CD8-positive, alpha-beta memory T cell (primary cell): ENCODE data around the gene RNU6-1. TPM values are rescaled to one million over a fixed set of nuclear protein-coding genes. Genes with fewer than 3 reads are reported as not detected.

Experiments
- CTCF ChIA-PET: fragments of 350-600 bp; sonication (Branson Sonifier 250); formaldehyde crosslinking; loops from one replicate; lab custom pipeline; 2021; ENCODE audit warnings: antibody characterized with exemption; lab: Charles Lee
- POLR2A ChIA-PET: fragments of 350-600 bp; sonication (Branson Sonifier 250); formaldehyde crosslinking; loops from one replicate; lab custom pipeline; 2021; ENCODE audit warnings: antibody characterized with exemption; lab: Charles Lee
- DNase-seq, 5 donors: peaks; one replicate each; pipeline versions ENCODE4 v3.0.0 to v3.0.0-alpha.2; 2020 to 2022; ENCODE audit warnings: mixed read lengths in 1 of 5
- H3K27ac ChIP-seq: one replicate; pipeline ENCODE4 v1.7.0; 2013; ENCODE audit warnings: low read depth, mild to moderate bottlenecking, low read length, moderate library complexity
- H3K27me3 ChIP-seq: 2 replicates; pipeline ENCODE4 v1.7.0; 2013; ENCODE audit warnings: low read length, mild to moderate bottlenecking; ENCODE audit not compliant: insufficient read depth, poor library complexity, severe bottlenecking
- H3K36me3 ChIP-seq: 2 replicates; pipeline ENCODE4 v1.7.0; 2013; ENCODE audit warnings: mild to moderate bottlenecking, low read length, moderate library complexity; ENCODE audit not compliant: insufficient read depth
- H3K4me1 ChIP-seq: 2 replicates; pipeline ENCODE4 v1.7.0; 2013; ENCODE audit warnings: mild to moderate bottlenecking, low read length, moderate library complexity; ENCODE audit not compliant: insufficient read depth
- H3K4me3 ChIP-seq: 2 replicates; pipeline ENCODE4 v1.7.0; 2013; ENCODE audit warnings: mild to moderate bottlenecking, low read length
- H3K9me3 ChIP-seq: 2 replicates; pipeline ENCODE4 v1.7.0; 2013; ENCODE audit warnings: mild to moderate bottlenecking, low read length
- H3K27ac Mint-ChIP-seq, 8 donors: one replicate each; pipeline ENCODE4 v1.8.0; 2020 to 2021; ENCODE audit warnings: mixed read lengths in 8 of 8, mild to moderate bottlenecking in 6 of 8, inconsistent platforms in 3 of 8, moderate library complexity in 3 of 8
- H3K27me3 Mint-ChIP-seq, 2 donors: one replicate each; pipeline ENCODE4 v1.8.0; 2020 to 2021; ENCODE audit warnings: mixed read lengths in 2 of 2, mild to moderate bottlenecking in 1 of 2, moderate library complexity in 1 of 2
- H3K36me3 Mint-ChIP-seq, 3 donors: one replicate each; pipeline ENCODE4 v1.8.0; 2020 to 2021; ENCODE audit warnings: mixed read lengths in 3 of 3, inconsistent platforms in 1 of 3, mild to moderate bottlenecking in 1 of 3
- H3K4me1 Mint-ChIP-seq, 3 donors: one replicate each; pipeline ENCODE4 v1.8.0; 2020 to 2021; ENCODE audit warnings: mixed read lengths in 3 of 3, inconsistent platforms in 1 of 3, mild to moderate bottlenecking in 1 of 3
- H3K4me3 Mint-ChIP-seq, 7 donors: one replicate each; pipeline ENCODE4 v1.8.0; 2020 to 2021; ENCODE audit warnings: mixed read lengths in 7 of 7, mild to moderate bottlenecking in 6 of 7, moderate library complexity in 4 of 7, inconsistent platforms in 2 of 7
- H3K9me3 Mint-ChIP-seq, 5 donors: one replicate each; pipeline ENCODE4 v1.8.0; 2020 to 2022; ENCODE audit warnings: mixed read lengths in 5 of 5, mild to moderate bottlenecking in 3 of 5, moderate library complexity in 2 of 5, inconsistent platforms in 1 of 5
- polyA plus RNA-seq: library from polyadenylated mRNA; unstranded; fragments of 300-500 nt; fragmentation: Illumina TruSeq; gene quantifications from one replicate; pipeline ENCODE4 v1.2.3, GENCODE V29; 2021
- total RNA-seq, 2 experiments: library from RNA; stranded (reverse); gene quantifications; one replicate each; pipeline ENCODE4 v1.2.3, GENCODE V29; 2021

RNU6-1 gene
- total and polyA plus RNA-seq, 3 experiments from 2014 or later: not detected

GRCh38 chr15:67854358-67854757 is 14.5 kb upstream of the RNU6-1 start:
- ChIA-PET CTCF (no interaction called here), POLR2A (interaction anchor here (1.3 kb wide), 1 partner anchor 13 kb away, joined by 3 read pairs; no protein-coding TSS in a partner anchor)
- Mint-ChIP-seq H3K27me3 (peaks cover 14 to 16% of the 10 kb centered on the region in 2 donors), H3K9me3 (no peaks in the 10 kb centered on the region), H3K4me1 (no peaks in the 10 kb centered on the region), H3K4me3 (no peak overlapping the region), H3K27ac (no peak overlapping the region), H3K36me3 (peaks cover 0 to 5% (median 0%) of the 10 kb centered on the region in 3 donors)
- DNase-seq: no peak
- H3K27ac ChIP-seq: no peak overlapping the region
- H3K9me3 ChIP-seq: no peaks in the 10 kb centered on the region
- no peaks in the 10 kb centered on the region for H3K36me3 ChIP-seq
- no peaks in the 10 kb centered on the region for H3K4me1 ChIP-seq
- H3K4me3 ChIP-seq: no peak overlapping the region
- H3K27me3 ChIP-seq: no peaks in the 10 kb centered on the region

GRCh38 chr15:67853454-67853853 is 13.6 kb upstream of the RNU6-1 start:
- peaks cover 14 to 23% of the 10 kb centered on the region in 2 donors for H3K27me3 Mint-ChIP-seq
- H3K4me3 Mint-ChIP-seq: no peak overlapping the region
- H3K27ac Mint-ChIP-seq: no peak overlapping the region
- H3K27ac ChIP-seq: no peak overlapping the region
- no peaks in the 10 kb centered on the region for H3K4me1 ChIP-seq
- ChIA-PET POLR2A (no interaction called here), CTCF (no interaction called here)
- no peaks in the 10 kb centered on the region for H3K36me3 ChIP-seq
- no peak overlapping the region for H3K4me3 ChIP-seq
- DNase-seq: no peak
- H3K4me1 Mint-ChIP-seq: no peaks in the 10 kb centered on the region
- H3K9me3 ChIP-seq: no peaks in the 10 kb centered on the region
- peaks cover 0 to 8% (median 0%) of the 10 kb centered on the region in 3 donors for H3K36me3 Mint-ChIP-seq
- no peaks in the 10 kb centered on the region for H3K27me3 ChIP-seq
- H3K9me3 Mint-ChIP-seq: no peaks in the 10 kb centered on the region

GRCh38 chr15:67852418-67852817 is 12.6 kb upstream of the RNU6-1 start:
- ChIA-PET POLR2A (interaction anchor here (0.9 kb wide), 1 partner anchor 12 kb away, joined by 4 read pairs; no protein-coding TSS in a partner anchor), CTCF (interaction anchor here (1.4 kb wide), 1 partner anchor 16 kb away, joined by 3 read pairs; no protein-coding TSS in a partner anchor)
- no peaks in the 10 kb centered on the region for H3K4me1 Mint-ChIP-seq
- Histone ChIP-seq H3K9me3 (no peaks in the 10 kb centered on the region), H3K4me3 (no peak overlapping the region), H3K36me3 (no peaks in the 10 kb centered on the region), H3K27me3 (no peaks in the 10 kb centered on the region), H3K4me1 (no peaks in the 10 kb centered on the region), H3K27ac (no peak overlapping the region)
- no peak for DNase-seq
- no peak overlapping the region for H3K4me3 Mint-ChIP-seq
- H3K9me3 Mint-ChIP-seq: no peaks in the 10 kb centered on the region
- H3K36me3 Mint-ChIP-seq: peaks cover 0 to 8% (median 0%) of the 10 kb centered on the region in 3 donors
- H3K27ac Mint-ChIP-seq: peak overlapping the region in 1 of 8 donors; percentile 23
- peaks cover 13 to 26% of the 10 kb centered on the region in 2 donors for H3K27me3 Mint-ChIP-seq

GRCh38 chr15:67850994-67851571 is 11.2 kb upstream of the RNU6-1 start:
- Mint-ChIP-seq H3K36me3 (peaks cover 0 to 8% (median 0%) of the 10 kb centered on the region in 3 donors), H3K9me3 (no peaks in the 10 kb centered on the region), H3K4me1 (no peaks in the 10 kb centered on the region), H3K4me3 (no peak overlapping the region), H3K27me3 (peaks cover 13 to 26% of the 10 kb centered on the region in 2 donors), H3K27ac (no peak overlapping the region)
- H3K4me3 ChIP-seq: no peak overlapping the region
- no peaks in the 10 kb centered on the region for H3K4me1 ChIP-seq
- ChIA-PET CTCF (interaction anchor here (1.4 kb wide), 1 partner anchor 15 kb away, joined by 3 read pairs; no protein-coding TSS in a partner anchor), POLR2A (no interaction called here)
- no peaks in the 10 kb centered on the region for H3K9me3 ChIP-seq
- H3K27me3 ChIP-seq: no peaks in the 10 kb centered on the region
- DNase-seq: no peak
- no peaks in the 10 kb centered on the region for H3K36me3 ChIP-seq
- no peak overlapping the region for H3K27ac ChIP-seq

- Mint-ChIP-seq H3K9me3 (no peaks in the 10 kb centered on the region), H3K27me3 (peaks cover 13 to 26% of the 10 kb centered on the region in 2 donors), H3K27ac (no peak overlapping the region), H3K4me1 (no peaks in the 10 kb centered on the region), H3K36me3 (peaks cover 0 to 8% (median 0%) of the 10 kb centered on the region in 3 donors), H3K4me3 (no peak overlapping the region)
- H3K4me3 ChIP-seq: no peak overlapping the region
- CTCF ChIA-PET: no interaction called here
- no peaks in the 10 kb centered on the region for H3K36me3 ChIP-seq
- POLR2A ChIA-PET: no interaction called here
- H3K4me1 ChIP-seq: no peaks in the 10 kb centered on the region
- H3K27ac ChIP-seq: no peak overlapping the region
- H3K9me3 ChIP-seq: no peaks in the 10 kb centered on the region
- DNase-seq: no peak
- no peaks in the 10 kb centered on the region for H3K27me3 ChIP-seq
These were observed 10.5 kb upstream of the RNU6-1 start for GRCh38 chr15:67850336-67850735.

- no peaks in the 10 kb centered on the region for H3K9me3 ChIP-seq
- Mint-ChIP-seq H3K4me3 (no peak overlapping the region), H3K36me3 (peaks cover 0 to 8% (median 0%) of the 10 kb centered on the region in 3 donors), H3K9me3 (no peaks in the 10 kb centered on the region), H3K27me3 (peaks cover 13 to 26% of the 10 kb centered on the region in 2 donors), H3K27ac (no peak overlapping the region), H3K4me1 (no peaks in the 10 kb centered on the region)
- CTCF ChIA-PET: no interaction called here
- H3K4me1 ChIP-seq: no peaks in the 10 kb centered on the region
- H3K36me3 ChIP-seq: no peaks in the 10 kb centered on the region
- H3K27ac ChIP-seq: no peak overlapping the region
- H3K4me3 ChIP-seq: no peak overlapping the region
- DNase-seq: no peak
- POLR2A ChIA-PET: no interaction called here
- H3K27me3 ChIP-seq: no peaks in the 10 kb centered on the region
These were observed 9.7 kb upstream of the RNU6-1 start for GRCh38 chr15:67849538-67849937.

- ChIA-PET CTCF (interaction anchor here (1.4 kb wide), 1 partner anchor 10 kb away, joined by 3 read pairs; no protein-coding TSS in a partner anchor), POLR2A (no interaction called here)
- Histone ChIP-seq H3K4me1 (peaks cover 6% of the 10 kb centered on the region), H3K27me3 (no peaks in the 10 kb centered on the region), H3K27ac (no peak overlapping the region), H3K9me3 (no peaks in the 10 kb centered on the region), H3K36me3 (no peaks in the 10 kb centered on the region), H3K4me3 (no peak overlapping the region)
- no peak for DNase-seq
- H3K4me3 Mint-ChIP-seq: no peak overlapping the region
- peaks cover 9 to 22% of the 10 kb centered on the region in 2 donors for H3K27me3 Mint-ChIP-seq
- H3K27ac Mint-ChIP-seq: no peak overlapping the region
- peaks cover 6 to 7% (median 7%) of the 10 kb centered on the region in 3 donors for H3K4me1 Mint-ChIP-seq
- H3K36me3 Mint-ChIP-seq: peaks cover 0 to 4% (median 0%) of the 10 kb centered on the region in 3 donors
- no peaks in the 10 kb centered on the region for H3K9me3 Mint-ChIP-seq
These were observed 6.1 kb upstream of the RNU6-1 start for GRCh38 chr15:67845974-67846373.

GRCh38 chr15:67843571-67844387 is 3.9 kb upstream of the RNU6-1 start:
- Mint-ChIP-seq H3K9me3 (peaks cover 0 to 4% (median 3%) of the 10 kb centered on the region in 5 donors), H3K4me1 (peaks cover 19 to 24% (median 19%) of the 10 kb centered on the region in 3 donors), H3K36me3 (peaks cover 0 to 10% (median 0%) of the 10 kb centered on the region in 3 donors), H3K4me3 (peak overlapping the region in 2 of 7 donors; percentile 13 to 75), H3K27ac (peak overlapping the region in 3 of 8 donors; percentile 20 to 38 (median 31)), H3K27me3 (peaks cover 6 to 10% of the 10 kb centered on the region in 2 donors)
- ChIA-PET CTCF (no interaction called here), POLR2A (no interaction called here)
- H3K4me3 ChIP-seq: no peak overlapping the region
- H3K27ac ChIP-seq: no peak overlapping the region
- no peaks in the 10 kb centered on the region for H3K36me3 ChIP-seq
- H3K9me3 ChIP-seq: no peaks in the 10 kb centered on the region
- DNase-seq: no peak
- peaks cover 11% of the 10 kb centered on the region for H3K4me1 ChIP-seq
- H3K27me3 ChIP-seq: no peaks in the 10 kb centered on the region
